AML-193 (cell line): ENCODE results near the gene LIPA.
A peak's percentile ranks its signal among the peaks of the same experiment; 100 is the strongest.

Experiments
- DNase-seq, 2 experiments: peaks; one replicate each; lab custom pipeline; 2025; lab: John Stamatoyannopoulos, UW

LIPA gene

GRCh38 chr10:89164920-89165319 lies 86.7 kb downstream of the LIPA start:
- no peak for DNase-seq

- DNase-seq: peak; percentile 33 to 37
Measured at GRCh38 chr10:89164080-89164479, 87.5 kb downstream of the LIPA start.
